ENCODE measurements around the gene C1orf21.
"Not testable (repeated sequence)": the region's sequence is repeated elsewhere in the genome, so short reads cannot be mapped to it uniquely, and the experiment has no call there.

Gene C1orf21, protein sequence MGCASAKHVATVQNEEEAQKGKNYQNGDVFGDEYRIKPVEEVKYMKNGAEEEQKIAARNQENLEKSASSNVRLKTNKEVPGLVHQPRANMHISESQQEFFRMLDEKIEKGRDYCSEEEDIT

GRCh38 chr1:184386312-184387068 is at the start of gene C1orf21:
Gene C1orf21, plus strand, starts transcription at chr1:184387029. Its CDS starts 90,481 bp downstream, at chr1:184477510.
- peak; percentile 73 for DNase-seq (ENCODE audit: low read depth)

DNA sequence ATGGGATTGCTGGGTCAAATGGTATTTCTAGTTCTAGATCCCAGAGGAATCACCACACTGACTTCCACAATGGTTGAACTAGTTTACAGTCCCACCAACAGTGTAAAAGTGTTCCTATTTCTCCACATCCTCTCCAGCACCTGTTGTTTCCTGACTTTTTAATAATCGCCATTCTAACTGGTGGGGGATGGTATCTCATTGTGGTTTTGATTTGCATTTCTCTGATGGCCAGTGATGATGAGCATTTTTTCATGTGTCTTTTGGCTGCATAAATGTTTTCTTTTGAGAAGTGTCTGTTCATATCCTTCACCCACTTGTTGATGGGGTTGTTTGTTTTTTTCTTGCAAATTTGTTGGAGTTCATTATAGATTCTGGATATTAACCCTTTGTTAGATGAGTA is 49.0 kb upstream of the C1orf21 start:
- DNase-seq (ENCODE audit: low read depth): not testable (repeated sequence)

GRCh38 chr1:184340984-184341383 is 45.8 kb upstream of the C1orf21 start:
- no peak for DNase-seq (ENCODE audit: low read depth)

GRCh38 chr1:184350573-184350972 is 36.3 kb upstream of the C1orf21 start:
- no peak for DNase-seq (ENCODE audit: low read depth)

- no peak for DNase-seq (ENCODE audit: low read depth)
Observed at GRCh38 chr1:184351416-184351975, 35.3 kb upstream of the C1orf21 start.

DNA sequence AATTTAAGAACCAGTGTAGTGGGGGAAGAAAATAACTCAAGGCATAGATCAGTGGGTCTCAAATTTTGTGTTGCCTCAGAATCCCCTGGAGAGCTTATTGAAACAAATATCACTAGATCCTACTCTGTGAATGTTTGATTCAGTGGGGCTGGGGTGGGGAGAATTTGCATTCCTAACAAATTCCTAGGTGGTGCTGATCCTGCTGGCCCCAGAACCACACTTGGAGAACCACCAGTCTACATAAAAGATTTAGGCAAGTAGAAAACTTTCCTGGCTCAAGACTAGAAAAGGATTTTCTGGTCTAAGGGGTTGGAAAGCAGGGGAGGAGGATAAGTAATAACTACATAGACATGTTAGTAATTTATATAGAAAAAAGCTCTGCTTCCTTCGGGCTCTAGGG is 34.1 kb upstream of the C1orf21 start:
- no peak for DNase-seq (ENCODE audit: low read depth)

GRCh38 chr1:184354719-184355118 is 32.1 kb upstream of the C1orf21 start:
- no peak for DNase-seq (ENCODE audit: low read depth)

DNA sequence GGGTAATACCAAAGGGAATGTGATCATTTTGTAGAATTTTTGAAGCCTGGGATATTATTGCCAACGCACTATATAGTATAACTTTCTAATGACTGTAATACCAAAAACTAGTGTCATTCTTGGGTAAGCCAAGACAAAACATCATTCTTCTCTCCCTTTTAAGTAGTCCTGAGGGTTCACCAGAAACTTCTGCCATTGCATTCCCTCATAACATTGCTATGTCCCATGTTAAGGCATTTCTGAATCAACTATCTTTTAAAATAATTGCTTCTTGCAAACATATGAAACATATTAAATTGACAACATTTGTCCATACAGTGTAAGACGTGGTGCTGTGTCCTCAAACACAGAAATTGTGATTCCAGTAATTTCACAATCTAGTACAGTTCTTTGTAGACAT is 29.9 kb upstream of the C1orf21 start:
- DNase-seq (ENCODE audit: low read depth): no peak

- no peak for DNase-seq (ENCODE audit: low read depth)
Observed at GRCh38 chr1:184358256-184358655, 28.6 kb upstream of the C1orf21 start.

- DNase-seq (ENCODE audit: low read depth): no peak
Observed at GRCh38 chr1:184359909-184360308, 26.9 kb upstream of the C1orf21 start.

DNA sequence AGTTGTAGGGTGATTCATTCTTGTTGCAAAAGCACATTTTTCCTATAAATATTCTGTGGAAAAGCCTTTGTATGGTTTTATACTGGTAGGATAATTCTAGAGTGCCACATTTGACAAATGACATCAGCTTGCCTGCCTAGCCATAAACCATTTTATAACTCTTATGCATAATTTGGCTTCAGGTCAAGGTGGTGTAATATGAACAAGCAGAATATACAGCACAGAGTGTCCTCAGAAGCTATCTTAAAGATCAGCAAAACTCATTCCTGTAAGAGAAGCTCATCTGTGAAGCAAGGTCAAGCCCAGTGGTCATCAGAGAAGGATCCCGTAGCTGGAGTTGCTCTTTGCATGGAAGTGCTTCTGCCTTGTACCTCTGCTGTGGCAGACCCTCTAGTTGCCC is 24.0 kb upstream of the C1orf21 start:
- DNase-seq (ENCODE audit: low read depth): no peak

DNA sequence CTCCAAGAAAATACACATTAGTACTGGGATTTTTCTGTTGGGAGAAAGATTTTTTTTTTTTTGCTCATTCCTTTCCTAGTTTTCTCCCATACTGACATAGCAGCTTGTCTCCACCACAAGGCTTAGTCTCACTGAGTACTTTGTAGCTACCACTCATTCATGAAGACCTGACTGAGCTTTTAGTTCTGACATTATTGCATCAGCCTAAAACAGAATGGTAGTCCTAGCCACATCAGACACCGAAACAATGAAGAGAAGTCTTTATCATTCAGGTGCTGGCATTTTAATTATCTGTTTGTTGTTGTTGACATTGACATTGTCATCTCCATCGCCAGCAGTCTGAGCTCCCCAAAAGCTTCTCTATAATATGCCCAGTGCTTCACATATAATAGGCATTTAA is 21.1 kb upstream of the C1orf21 start:
- DNase-seq (ENCODE audit: low read depth): no peak

DNA sequence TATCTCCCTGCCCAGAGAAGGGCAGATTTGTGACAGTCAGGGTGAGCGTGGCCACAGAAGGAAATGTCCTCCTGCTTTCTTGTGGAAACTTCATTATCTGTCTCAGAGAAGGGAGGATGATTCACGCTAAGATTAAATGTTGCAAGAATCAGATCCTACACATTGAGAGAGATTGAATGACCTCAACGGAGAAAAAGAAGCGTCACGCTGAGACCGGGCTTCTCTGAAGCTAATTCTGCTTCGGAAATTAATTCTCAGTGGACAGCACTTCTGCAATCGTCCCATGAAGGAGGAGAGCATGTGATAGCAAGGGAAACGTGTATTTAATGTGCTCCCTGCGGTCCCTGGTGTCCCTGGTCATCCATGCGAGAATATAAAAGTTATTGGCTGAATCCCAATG is 19.8 kb upstream of the C1orf21 start:
- DNase-seq (ENCODE audit: low read depth): no peak

DNA sequence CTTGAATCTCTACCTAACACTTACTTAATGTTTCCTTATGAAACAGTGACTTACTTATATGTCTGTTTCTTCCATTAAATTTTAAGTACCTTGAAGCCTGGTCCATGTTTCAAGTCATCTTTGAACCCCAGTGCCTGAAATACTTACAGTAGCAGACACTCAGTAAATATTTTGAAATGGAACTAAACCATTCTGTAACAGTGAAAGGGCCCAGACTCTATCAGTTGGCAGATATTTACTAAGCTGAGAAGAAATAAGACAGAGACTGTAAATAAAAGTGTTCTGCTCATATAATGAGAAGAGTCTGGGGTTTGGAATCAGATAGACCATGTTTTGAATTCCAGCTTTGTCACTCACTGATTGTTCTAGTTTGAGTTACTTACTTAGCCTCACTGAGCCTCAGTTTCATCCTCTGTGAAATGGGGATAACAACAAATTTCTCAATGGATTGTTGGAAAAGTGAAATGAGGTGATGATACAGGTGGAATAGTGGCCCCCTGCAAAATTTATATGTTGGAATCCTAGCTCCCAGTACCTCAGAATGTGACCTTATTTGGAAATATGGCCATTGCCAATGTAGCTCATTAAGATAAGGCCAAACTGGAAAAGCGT is 19.3 kb upstream of the C1orf21 start:
- no peak for DNase-seq (ENCODE audit: low read depth)

GRCh38 chr1:184368354-184368753 is 18.5 kb upstream of the C1orf21 start:
- DNase-seq (ENCODE audit: low read depth): no peak

- DNase-seq (ENCODE audit: low read depth): no peak
Observed at GRCh38 chr1:184370850-184371249, 16.0 kb upstream of the C1orf21 start.

DNA sequence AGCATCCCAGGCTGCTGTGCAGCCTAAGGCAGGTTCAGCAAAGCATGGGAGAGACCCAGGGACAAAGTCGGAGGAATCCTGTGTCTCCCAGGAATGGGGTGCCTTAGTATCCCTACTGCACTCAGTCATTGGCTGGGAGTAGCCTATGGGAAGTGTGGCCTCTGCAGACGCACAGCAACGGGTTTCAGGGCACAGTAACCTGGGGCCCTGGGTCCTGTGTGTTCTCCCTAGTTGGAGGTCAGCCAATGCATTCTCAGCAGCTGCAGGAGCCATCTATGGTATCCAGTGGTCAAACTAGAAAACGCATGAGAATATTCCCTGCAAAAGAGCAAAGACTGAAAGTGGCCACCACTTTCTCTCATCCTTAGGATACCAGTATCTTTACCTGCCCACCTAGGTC is 13.7 kb upstream of the C1orf21 start:
- DNase-seq (ENCODE audit: low read depth): no peak

- no peak for DNase-seq (ENCODE audit: low read depth)
Observed at GRCh38 chr1:184376369-184376768, 10.5 kb upstream of the C1orf21 start.

GRCh38 chr1:184379111-184379752 is 7.6 kb upstream of the C1orf21 start:
- no peak for DNase-seq (ENCODE audit: low read depth)

- DNase-seq (ENCODE audit: low read depth): no peak
Observed at GRCh38 chr1:184380468-184380867, 6.4 kb upstream of the C1orf21 start.

DNA sequence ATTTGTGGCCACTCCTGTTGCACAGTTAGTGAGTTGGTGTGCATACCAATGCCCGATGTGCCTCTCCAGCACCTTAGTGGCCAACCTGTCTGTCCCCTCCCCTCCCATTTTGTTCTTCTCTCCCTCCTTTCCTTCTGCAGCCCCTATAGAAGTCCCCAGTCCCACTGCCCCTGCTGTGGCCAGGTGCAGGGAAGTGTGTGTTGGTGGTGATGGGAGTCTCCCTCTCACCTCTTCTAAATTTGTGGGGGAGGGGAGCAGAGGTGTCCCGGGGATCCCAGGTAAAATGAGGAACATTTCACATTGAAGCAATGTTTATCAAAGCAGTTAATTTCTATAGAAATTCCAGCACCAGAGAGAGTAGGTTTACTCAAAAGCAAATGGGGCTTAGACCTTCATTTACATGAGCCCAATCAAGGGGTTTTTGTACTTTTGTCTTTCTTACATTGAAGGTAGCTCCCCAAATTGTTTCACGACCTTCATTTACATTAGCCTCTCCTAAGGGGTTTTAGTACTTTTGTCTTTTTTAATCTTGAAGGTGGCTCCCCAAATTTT is 3.0 kb upstream of the C1orf21 start:
- DNase-seq (ENCODE audit: low read depth): no peak

DNA sequence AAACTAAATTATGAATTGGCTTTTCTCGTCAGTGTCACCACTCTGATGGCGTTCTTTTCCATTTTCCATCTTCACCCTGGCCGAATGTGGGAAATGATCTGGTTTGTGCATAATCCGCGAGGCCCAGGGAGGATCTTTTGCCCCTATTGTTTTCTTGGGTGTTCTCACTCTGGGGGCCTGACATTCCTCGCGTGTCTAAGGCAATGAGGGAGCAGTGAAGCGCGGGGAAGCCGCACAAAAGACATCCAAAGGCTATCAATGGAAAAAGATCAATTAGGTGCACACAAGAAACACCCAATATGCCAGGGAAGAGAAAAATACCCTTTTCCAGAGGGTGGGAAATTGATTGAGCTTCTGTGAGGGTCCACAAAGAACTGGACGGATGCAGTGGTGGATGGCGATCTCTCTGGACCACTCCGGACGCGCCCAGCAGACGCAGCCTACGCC is 941 bp upstream of the C1orf21 start:
- DNase-seq (ENCODE audit: low read depth): no peak

Data from activated gamma-delta T cell treated with anti-CD3 and anti-CD28 coated beads, Interleukin-2, amount 50 U/mL, for 16 hours (primary cell).